K562 (cell line): ENCODE data around the gene ZNF280C. TPM values are rescaled to one million over a fixed set of nuclear protein-coding genes. Genes with fewer than 3 reads are reported as not detected.

Experiments
- ATAC-seq: fragments of 200-7000 bp; cut with Tn5 transposase; 3 replicates; pipeline ENCODE4 v1.9.1; 2020; ENCODE audit warnings: moderate library complexity
- BruUV-seq: library from RNA; stranded (reverse); fragments of 400-500 nt; replicated peaks from 2 replicates; lab custom pipeline; 2021; lab: Mats Ljungman, UMichigan
- CTCF ChIA-PET: fragments of 300-600 bp; formaldehyde crosslinking; extraction: SDS; loops from one replicate; lab custom pipeline; 2021; ENCODE audit warnings: low intra/inter-chr PET ratio; lab: Yijun Ruan, JAX
- POLR2A ChIA-PET: fragments of 300-600, 350-650 bp; sonication (Branson Sonifier 250); formaldehyde crosslinking; extraction: SDS; loops from one replicate; lab custom pipeline; 2021; ENCODE audit warnings: antibody characterized with exemption, inconsistent platforms; lab: Yijun Ruan, JAX
- DNase-seq, 4 experiments: peaks; one replicate each; pipeline versions ENCODE4 v3.0.0 to v3.0.0-alpha.2; 2011 to 2018; ENCODE audit warnings: low spot score in 3 of 4, mixed read lengths in 3 of 4; ENCODE audit errors: extremely low read depth in 1 of 4
- FAIRE-seq: peaks from 2 replicates; lab custom pipeline; 2011; peaks lifted over from hg19 to GRCh38; lab: Jason Lieb, UNC
- H2AFZ ChIP-seq: 2 replicates; pipeline ENCODE4 v1.6.0; 2011; ENCODE audit warnings: low read depth, low read length, control low read depth, inconsistent platforms
- H3K27ac ChIP-seq: fragments of 200-600 bp; 3 replicates; pipeline ENCODE4 v1.8.0; 2011; ENCODE audit warnings: low read depth, mild to moderate bottlenecking, control low read depth, inconsistent platforms, low read length, moderate library complexity, mixed read lengths; ENCODE audit errors: extremely low read depth
- H3K27me3 ChIP-seq, 2 experiments: fragments of 300-600 bp in 1 of 2; 2 replicates in 1 of 2; 3 replicates in 1 of 2; pipeline versions ENCODE4 v1.6.0 to v1.8.0; 2011; ENCODE audit warnings: inconsistent platforms in 2 of 2, low read length in 2 of 2, mild to moderate bottlenecking in 1 of 2, mixed read lengths in 1 of 2, moderate library complexity in 1 of 2; ENCODE audit not compliant: control insufficient read depth in 2 of 2, insufficient read depth in 2 of 2
- H3K36me3 ChIP-seq: fragments of 300-600 bp; 3 replicates; pipeline ENCODE4 v1.8.0; 2011; ENCODE audit warnings: mild to moderate bottlenecking, low read length, inconsistent platforms; ENCODE audit not compliant: control insufficient read depth, insufficient read depth
- H3K4me1 ChIP-seq, 2 experiments: fragments of 200-600 bp in 1 of 2; replicated peaks in 1 of 2; 2 replicates in 1 of 2; 3 replicates in 1 of 2; pipeline versions ENCODE4 v1.5.1 to v1.8.0; 2011; ENCODE audit warnings: inconsistent platforms in 2 of 2, low read length in 2 of 2, mild to moderate bottlenecking in 1 of 2, mixed read lengths in 1 of 2, moderate library complexity in 1 of 2; ENCODE audit not compliant: control insufficient read depth in 2 of 2, insufficient read depth in 2 of 2
- H3K4me2 ChIP-seq: 2 replicates; pipeline ENCODE4 v1.6.1; 2011; ENCODE audit warnings: low read length, control low read depth, inconsistent platforms, mixed read lengths; ENCODE audit not compliant: insufficient read depth
- H3K4me3 ChIP-seq: fragments of 200-600 bp; sonication (generic), shearing (Covaris generic); 2 replicates; pipeline ENCODE4 v1.5.1; 2016; ENCODE audit warnings: control low read depth, inconsistent platforms
- H3K79me2 ChIP-seq: fragments of 200-600 bp; 3 replicates; pipeline ENCODE4 v1.8.0; 2011; ENCODE audit warnings: low read length, inconsistent platforms; ENCODE audit not compliant: control insufficient read depth, insufficient read depth
- H3K9ac ChIP-seq, 2 experiments: 2 replicates each; pipeline versions ENCODE4 v1.6.0 to v1.6.1; 2011; ENCODE audit warnings: low read depth in 2 of 2, low read length in 2 of 2, control low read depth in 1 of 2, inconsistent platforms in 1 of 2, mild to moderate bottlenecking in 1 of 2, mixed read lengths in 1 of 2; ENCODE audit not compliant: insufficient read depth in 1 of 2
- H3K9me1 ChIP-seq: one replicate; pipeline ENCODE4 v1.6.0; 2011; ENCODE audit warnings: inconsistent platforms, mild to moderate bottlenecking, low read length, moderate library complexity; ENCODE audit not compliant: control insufficient read depth, insufficient read depth
- H3K9me3 ChIP-seq: replicated peaks from 2 replicates; pipeline ENCODE4 v1.5.1; 2011; ENCODE audit warnings: low read depth, low read length, inconsistent platforms; ENCODE audit not compliant: control insufficient read depth, insufficient read depth
- H4K20me1 ChIP-seq: replicated peaks from 2 replicates; pipeline ENCODE4 v1.6.1; 2011; ENCODE audit warnings: low read length, inconsistent platforms, mixed read lengths; ENCODE audit not compliant: control insufficient read depth, insufficient read depth
- BDP1 ChIP-seq: IDR thresholded peaks from 3 replicates; pipeline ENCODE4 v1.6.1; 2011; ENCODE audit not compliant: insufficient read length, insufficient read depth
- CREM ChIP-seq: IDR thresholded peaks from 2 replicates; pipeline ENCODE4 v1.6.1; 2014; ENCODE audit warnings: antibody characterized with exemption, low read depth
- ESRRA ChIP-seq: fragments of 450-650 bp; IDR thresholded peaks from 2 replicates; pipeline ENCODE4 v1.6.1; 2014; ENCODE audit warnings: low read depth, mild to moderate bottlenecking, moderate library complexity, borderline replicate concordance
- ETV6 ChIP-seq, 3 experiments: fragments of 150-350 bp in 1 of 3; sonication (generic) in 1 of 3; formaldehyde crosslinking in 1 of 3; IDR thresholded peaks; 2 replicates each; pipeline versions ENCODE4 v1.6.1 to v1.8.0; 2014 to 2022; ENCODE audit warnings: borderline replicate concordance in 2 of 3, low read depth in 2 of 3, antibody characterized with exemption in 1 of 3, low read length in 1 of 3, mild to moderate bottlenecking in 1 of 3, missing genetic modification reagents in 1 of 3
- HDAC6 ChIP-seq: IDR thresholded peaks from 2 replicates; pipeline ENCODE4 v1.6.1; 2012; ENCODE audit warnings: low read depth, mild to moderate bottlenecking, control low read depth, inconsistent platforms, low read length, moderate library complexity
- HMG20B ChIP-seq: fragments of 250-450 bp; sonication (Bioruptor Pico); IDR thresholded peaks from 2 replicates; pipeline ENCODE4 v1.5.0; 2021; ENCODE audit warnings: mild to moderate bottlenecking
- OTX1 ChIP-seq: fragments of 450-650 bp; formaldehyde crosslinking; IDR thresholded peaks from 2 replicates; pipeline ENCODE4 v1.4.0; 2022; ENCODE audit warnings: mild to moderate bottlenecking
- POLR3G ChIP-seq: IDR thresholded peaks from 2 replicates; pipeline ENCODE4 v1.6.1; 2011; ENCODE audit not compliant: insufficient read length, insufficient replicate concordance; ENCODE audit errors: extremely low read depth
- ZC3H4 ChIP-seq: sonication (generic); formaldehyde crosslinking; IDR thresholded peaks from 2 replicates; pipeline ENCODE4 v1.9.0; 2021; ENCODE audit warnings: missing genetic modification reagents, borderline replicate concordance
- ZEB2 ChIP-seq: fragments of 450-650 bp; IDR thresholded peaks from 2 replicates; pipeline ENCODE4 v1.6.1; 2016
- WGBS: fragments of 100-300 bp; shearing (Covaris generic); methylation state at CpG from one replicate; pipeline ENCODE4 v1.1.6; 2016; ENCODE audit warnings: low coverage, mixed read lengths; ENCODE audit not compliant: insufficient coverage; ENCODE audit errors: missing lambda C conversion rate; 5-methylcytosine and 5-hydroxymethylcytosine counted together
- in situ Hi-C: fragments of 300-500 bp; cut with MboI; formaldehyde crosslinking; loops from 4 replicates; pipeline ENCODE4 v1.15.0; 2018; ENCODE audit warnings: inconsistent platforms, mixed read lengths
- intact Hi-C: fragments of 100-400 bp; cut with micrococcal nuclease; formaldehyde crosslinking; loops from 2 replicates; pipeline ENCODE4 v1.14.2; 2022
- polyA plus RNA-seq, 8 experiments: library from polyadenylated mRNA; depleted of rRNA in 4 of 8; stranded (reverse) in 5 of 8; unstranded in 3 of 8; fragments of >200 nt; fragmentation: Nextera tagmentation in 2 of 8; fragmentation: Illumina TruSeq in 1 of 8; extraction: Ambion mirVana in 2 of 8; extraction: Trizol in 1 of 8; gene quantifications; 2 replicates each; pipeline versions ENCODE4 v1.2.1 to v1.2.3, GENCODE V29; 2011 to 2014; ENCODE audit warnings: inconsistent platforms in 1 of 8, missing spikeins in 1 of 8
- total RNA-seq, 7 experiments: library from RNA; depleted of rRNA in 6 of 7; stranded (reverse); fragments of >200 nt in 6 of 7; fragmentation: Illumina TruSeq in 2 of 7; extraction: Trizol in 2 of 7; gene quantifications; 2 replicates each; pipeline versions ENCODE4 v1.2.1 to v1.2.3, GENCODE V29; 2011 to 2021; ENCODE audit warnings: low replicate concordance in 1 of 7
- TF ChIP-seq, protein P1 (sequence below): sonication (generic); formaldehyde crosslinking; IDR thresholded peaks from 2 replicates; pipeline ENCODE4 v1.8.1; 2022; ENCODE audit warnings: missing genetic modification reagents
- TF ChIP-seq, protein P2 (sequence below): fragments of 250-450 bp; sonication (Bioruptor Pico); IDR thresholded peaks from 2 replicates; pipeline ENCODE4 v1.4.0; 2020
- TF ChIP-seq, protein P3 (sequence below): fragments of 450-650 bp; formaldehyde crosslinking; IDR thresholded peaks from 2 replicates; pipeline ENCODE4 v1.4.0; 2022; ENCODE audit warnings: missing genetic modification characterization

ZNF280C gene
- total and polyA plus RNA-seq, 9 of the 15 experiments (the other 6 are each of a cell fraction or from before 2014, with no cell fraction given) = 1.6 to 8.3 (median 4.4) TPM

DNA sequence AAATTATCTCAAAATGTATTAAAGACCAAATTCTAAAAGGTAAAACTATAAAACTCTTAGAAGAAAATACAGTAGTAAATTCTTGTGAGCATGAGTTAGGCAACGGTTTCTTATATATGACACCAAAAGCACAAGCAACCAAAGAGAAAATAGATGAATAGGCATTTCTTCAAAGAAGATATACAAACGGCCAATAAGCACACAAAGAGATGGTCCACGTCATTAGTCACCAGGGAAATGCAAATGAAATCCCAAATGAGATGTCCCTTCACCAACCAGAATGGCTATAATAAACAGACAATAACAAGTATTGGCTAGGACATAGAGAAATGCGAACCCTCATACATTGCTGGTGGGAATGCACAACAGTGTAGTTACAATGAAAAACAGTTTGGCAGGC, 52.4 kb downstream of the ZNF280C start (continued):
- TF ChIP-seq ZC3H4 (CRISPR knock-in tag) (no peak), OTX1 (CRISPR knock-in tag) (no peak), ZEB2 (no peak), CREM (peak; percentile 80), HMG20B (CRISPR knock-in tag) (no peak)
- TF ChIP-seq, protein P1, sequence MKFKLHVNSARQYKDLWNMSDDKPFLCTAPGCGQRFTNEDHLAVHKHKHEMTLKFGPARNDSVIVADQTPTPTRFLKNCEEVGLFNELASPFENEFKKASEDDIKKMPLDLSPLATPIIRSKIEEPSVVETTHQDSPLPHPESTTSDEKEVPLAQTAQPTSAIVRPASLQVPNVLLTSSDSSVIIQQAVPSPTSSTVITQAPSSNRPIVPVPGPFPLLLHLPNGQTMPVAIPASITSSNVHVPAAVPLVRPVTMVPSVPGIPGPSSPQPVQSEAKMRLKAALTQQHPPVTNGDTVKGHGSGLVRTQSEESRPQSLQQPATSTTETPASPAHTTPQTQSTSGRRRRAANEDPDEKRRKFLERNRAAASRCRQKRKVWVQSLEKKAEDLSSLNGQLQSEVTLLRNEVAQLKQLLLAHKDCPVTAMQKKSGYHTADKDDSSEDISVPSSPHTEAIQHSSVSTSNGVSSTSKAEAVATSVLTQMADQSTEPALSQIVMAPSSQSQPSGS = no peak
- TF ChIP-seq, all 486 proteins: peak for 11

DNA sequence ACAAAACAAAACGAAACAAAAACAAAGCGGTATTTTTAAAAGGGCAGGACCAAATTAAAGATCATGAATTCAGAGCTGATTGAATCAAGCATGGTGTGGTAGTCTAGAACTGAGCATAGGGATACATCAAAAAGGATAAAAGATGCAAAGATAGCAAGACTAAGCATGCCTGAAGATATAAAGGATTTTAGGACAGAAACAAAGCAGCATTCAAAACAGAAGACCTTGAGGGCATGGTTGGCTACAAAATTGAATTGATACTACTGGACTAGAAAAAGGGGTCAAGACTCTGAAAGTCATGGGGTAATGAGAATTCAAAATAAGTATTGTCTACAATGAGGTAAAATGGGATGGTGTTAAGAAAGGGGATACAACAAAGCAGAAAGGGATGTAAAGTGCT, 55.3 kb downstream of the ZNF280C start:
- Histone ChIP-seq H3K9ac (no peak overlapping the region), H3K27ac (no peak overlapping the region), H3K9me1 (no peaks in the 10 kb centered on the region), H2AFZ (no peak overlapping the region)
- no TSS peak for BruUV-seq
- in situ Hi-C loops = no loop called here
- ATAC-seq = no peak
- CTCF ChIA-PET = interaction anchor here (0.6 kb wide), 1 partner anchor 705 kb away, joined by 3 read pairs; no protein-coding TSS in a partner anchor
- TF ChIP-seq, protein P2, sequence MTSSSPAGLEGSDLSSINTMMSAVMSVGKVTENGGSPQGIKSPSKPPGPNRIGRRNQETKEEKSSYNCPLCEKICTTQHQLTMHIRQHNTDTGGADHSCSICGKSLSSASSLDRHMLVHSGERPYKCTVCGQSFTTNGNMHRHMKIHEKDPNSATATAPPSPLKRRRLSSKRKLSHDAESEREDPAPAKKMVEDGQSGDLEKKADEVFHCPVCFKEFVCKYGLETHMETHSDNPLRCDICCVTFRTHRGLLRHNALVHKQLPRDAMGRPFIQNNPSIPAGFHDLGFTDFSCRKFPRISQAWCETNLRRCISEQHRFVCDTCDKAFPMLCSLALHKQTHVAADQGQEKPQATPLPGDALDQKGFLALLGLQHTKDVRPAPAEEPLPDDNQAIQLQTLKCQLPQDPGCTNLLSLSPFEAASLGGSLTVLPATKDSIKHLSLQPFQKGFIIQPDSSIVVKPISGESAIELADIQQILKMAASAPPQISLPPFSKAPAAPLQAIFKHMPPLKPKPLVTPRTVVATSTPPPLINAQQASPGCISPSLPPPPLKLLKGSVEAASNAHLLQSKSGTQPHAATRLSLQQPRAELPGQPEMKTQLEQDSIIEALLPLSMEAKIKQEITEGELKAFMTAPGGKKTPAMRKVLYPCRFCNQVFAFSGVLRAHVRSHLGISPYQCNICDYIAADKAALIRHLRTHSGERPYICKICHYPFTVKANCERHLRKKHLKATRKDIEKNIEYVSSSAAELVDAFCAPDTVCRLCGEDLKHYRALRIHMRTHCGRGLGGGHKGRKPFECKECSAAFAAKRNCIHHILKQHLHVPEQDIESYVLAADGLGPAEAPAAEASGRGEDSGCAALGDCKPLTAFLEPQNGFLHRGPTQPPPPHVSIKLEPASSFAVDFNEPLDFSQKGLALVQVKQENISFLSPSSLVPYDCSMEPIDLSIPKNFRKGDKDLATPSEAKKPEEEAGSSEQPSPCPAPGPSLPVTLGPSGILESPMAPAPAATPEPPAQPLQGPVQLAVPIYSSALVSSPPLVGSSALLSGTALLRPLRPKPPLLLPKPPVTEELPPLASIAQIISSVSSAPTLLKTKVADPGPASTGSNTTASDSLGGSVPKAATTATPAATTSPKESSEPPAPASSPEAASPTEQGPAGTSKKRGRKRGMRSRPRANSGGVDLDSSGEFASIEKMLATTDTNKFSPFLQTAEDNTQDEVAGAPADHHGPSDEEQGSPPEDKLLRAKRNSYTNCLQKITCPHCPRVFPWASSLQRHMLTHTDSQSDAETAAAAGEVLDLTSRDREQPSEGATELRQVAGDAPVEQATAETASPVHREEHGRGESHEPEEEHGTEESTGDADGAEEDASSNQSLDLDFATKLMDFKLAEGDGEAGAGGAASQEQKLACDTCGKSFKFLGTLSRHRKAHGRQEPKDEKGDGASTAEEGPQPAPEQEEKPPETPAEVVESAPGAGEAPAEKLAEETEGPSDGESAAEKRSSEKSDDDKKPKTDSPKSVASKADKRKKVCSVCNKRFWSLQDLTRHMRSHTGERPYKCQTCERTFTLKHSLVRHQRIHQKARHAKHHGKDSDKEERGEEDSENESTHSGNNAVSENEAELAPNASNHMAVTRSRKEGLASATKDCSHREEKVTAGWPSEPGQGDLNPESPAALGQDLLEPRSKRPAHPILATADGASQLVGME = no peak
- TF ChIP-seq BDP1 (no peak), ETV6 (IDR thresholded peaks at IDR 0.05; ENCODE audit: borderline replicate concordance in 1 of 2, low read depth in 2 of 2, low read length in 1 of 2) (no peak), ETV6 (CRISPR knock-in tag; IDR thresholded peaks at IDR 0.05; ENCODE audit: borderline replicate concordance) (no peak), HDAC6 (no peak), POLR3G (no peak), ESRRA (no peak)
- TF ChIP-seq, protein P3, sequence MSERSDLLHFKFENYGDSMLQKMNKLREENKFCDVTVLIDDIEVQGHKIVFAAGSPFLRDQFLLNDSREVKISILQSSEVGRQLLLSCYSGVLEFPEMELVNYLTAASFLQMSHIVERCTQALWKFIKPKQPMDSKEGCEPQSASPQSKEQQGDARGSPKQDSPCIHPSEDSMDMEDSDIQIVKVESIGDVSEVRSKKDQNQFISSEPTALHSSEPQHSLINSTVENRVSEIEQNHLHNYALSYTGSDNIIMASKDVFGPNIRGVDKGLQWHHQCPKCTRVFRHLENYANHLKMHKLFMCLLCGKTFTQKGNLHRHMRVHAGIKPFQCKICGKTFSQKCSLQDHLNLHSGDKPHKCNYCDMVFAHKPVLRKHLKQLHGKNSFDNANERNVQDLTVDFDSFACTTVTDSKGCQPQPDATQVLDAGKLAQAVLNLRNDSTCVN (CRISPR knock-in tag) = no peak
- TF ChIP-seq, all 486 proteins: peak for 0
- no peaks in the 10 kb centered on the region for H3K4me1 ChIP-seq
- no peaks in the 10 kb centered on the region for H4K20me1 ChIP-seq
- H3K27me3 ChIP-seq = no peaks in the 10 kb centered on the region
- WGBS = 59% methylated on average over 2 of the region's 2 CpGs
- intact Hi-C loops = no loop called here
- POLR2A ChIA-PET = no interaction called here
- peaks cover 38% of the 10 kb centered on the region; the same call in 2 of the 3 replicates for H3K36me3 ChIP-seq
- no peak overlapping the region for H3K4me3 ChIP-seq
- no peak overlapping the region for H3K4me2 ChIP-seq
- no peaks in the 10 kb centered on the region for H3K79me2 ChIP-seq
- no peaks in the 10 kb centered on the region for H3K9me3 ChIP-seq
- no peak for DNase-seq
- no peak for FAIRE-seq
